HG03095 (cell line): Measurements from ENCODE around the gene CPXM2.
"Not testable (repeated sequence)": the region's sequence is repeated elsewhere in the genome, so short reads cannot be mapped to it uniquely, and the experiment has no call there.

Experiments
- ATAC-seq: cut with Tn5 transposase; IDR thresholded peaks from one replicate; pipeline ENCODE4 v1.9.1; 2021; ENCODE audit warnings: moderate library complexity; ENCODE audit not compliant: unreplicated experiment

The CPXM2 gene

DNA sequence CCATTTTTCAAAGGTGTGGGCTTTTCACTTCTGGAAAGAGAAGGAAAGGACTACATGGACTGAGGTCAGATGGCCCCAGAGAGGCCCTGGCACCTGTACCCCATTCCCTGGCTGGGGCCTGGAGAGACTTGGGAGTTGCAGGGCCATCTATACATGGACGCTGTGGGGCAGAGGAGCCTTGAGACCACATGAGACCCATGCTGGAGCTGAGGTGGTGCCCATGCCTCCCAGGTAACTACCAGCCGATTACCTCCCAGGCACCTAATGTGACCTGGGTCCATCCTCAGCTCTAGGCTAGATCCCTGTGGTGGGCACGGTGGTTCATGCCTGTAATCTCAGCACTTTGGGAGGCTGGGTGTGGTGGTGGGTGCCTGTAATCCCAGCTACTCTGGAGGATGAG is 144.2 kb downstream of the CPXM2 start:
- ATAC-seq: no peak

DNA sequence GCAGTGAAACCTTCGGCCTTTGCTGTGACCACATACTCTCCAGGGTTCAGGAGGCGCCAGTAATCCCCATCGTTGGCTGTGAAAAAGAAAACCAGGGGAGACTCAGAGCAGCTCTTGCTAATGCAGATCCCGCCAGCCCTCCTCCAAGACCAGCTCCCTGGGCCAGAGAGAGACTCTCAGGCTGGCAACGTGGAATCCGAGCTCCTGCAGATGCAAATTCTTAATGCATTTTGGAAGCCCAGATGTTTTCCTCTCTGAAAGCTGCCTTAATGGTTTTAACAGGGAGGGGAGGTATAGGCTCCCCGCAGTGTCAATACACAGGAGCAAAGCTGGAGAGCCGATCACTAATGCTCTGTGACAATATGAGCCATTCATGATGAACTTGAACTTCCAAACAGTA is 144.7 kb downstream of the CPXM2 start:
- ATAC-seq: no peak

DNA sequence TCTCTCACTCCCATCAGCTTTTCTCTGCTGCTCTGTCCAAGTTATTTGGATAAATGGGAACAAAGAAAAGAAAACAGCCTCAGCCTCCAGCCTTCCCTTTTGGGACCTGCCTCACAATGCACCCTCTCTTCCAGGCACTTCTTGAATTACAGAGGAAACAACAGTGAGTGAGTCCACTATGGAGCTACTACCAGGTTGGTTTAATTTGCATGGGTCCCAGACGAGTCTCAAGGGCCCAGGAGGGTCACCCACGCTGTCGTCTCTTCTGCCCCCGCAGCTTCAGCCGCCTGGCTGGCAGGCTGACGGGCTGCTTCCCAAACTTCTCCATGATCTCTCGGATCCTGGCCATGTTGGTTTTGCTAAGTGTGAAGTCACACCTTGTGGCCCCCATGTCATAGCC is 145.1 kb downstream of the CPXM2 start:
- no peak for ATAC-seq

DNA sequence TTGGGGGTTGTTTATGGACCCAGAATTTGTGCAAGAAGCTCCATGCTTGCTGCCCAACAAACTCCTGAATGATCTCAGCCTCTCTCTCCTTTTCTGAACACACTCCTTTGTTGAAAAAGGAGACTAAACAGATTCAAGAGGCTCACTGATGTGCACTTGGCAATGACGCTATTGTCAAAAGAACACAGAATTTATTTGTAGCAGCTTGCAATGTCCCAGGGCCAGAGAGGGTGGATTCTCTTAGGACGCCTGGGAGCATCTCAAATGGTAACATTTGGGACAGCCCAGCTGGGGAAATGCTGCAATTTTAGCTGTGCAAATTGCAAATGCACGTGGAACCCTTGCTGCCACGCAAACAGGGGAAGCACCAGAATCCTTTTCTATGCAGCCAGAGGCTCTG is 145.5 kb downstream of the CPXM2 start:
- no peak for ATAC-seq

DNA sequence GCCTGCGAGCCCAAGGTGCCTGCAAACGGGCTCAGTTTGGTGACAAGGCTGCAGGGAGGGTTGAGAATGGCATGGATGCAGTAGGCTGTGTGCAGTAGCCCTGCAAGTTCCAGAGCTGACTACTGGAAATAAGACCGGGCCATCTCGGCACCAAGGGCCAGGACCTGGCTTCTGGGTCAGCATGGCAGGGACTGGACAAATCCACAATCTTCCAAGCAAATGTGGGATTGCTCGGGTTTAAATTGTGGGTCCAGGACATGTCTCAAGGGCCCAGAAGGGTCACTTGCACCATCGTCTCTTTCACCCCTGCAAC is 147.4 kb downstream of the CPXM2 start:
- ATAC-seq: no peak

DNA sequence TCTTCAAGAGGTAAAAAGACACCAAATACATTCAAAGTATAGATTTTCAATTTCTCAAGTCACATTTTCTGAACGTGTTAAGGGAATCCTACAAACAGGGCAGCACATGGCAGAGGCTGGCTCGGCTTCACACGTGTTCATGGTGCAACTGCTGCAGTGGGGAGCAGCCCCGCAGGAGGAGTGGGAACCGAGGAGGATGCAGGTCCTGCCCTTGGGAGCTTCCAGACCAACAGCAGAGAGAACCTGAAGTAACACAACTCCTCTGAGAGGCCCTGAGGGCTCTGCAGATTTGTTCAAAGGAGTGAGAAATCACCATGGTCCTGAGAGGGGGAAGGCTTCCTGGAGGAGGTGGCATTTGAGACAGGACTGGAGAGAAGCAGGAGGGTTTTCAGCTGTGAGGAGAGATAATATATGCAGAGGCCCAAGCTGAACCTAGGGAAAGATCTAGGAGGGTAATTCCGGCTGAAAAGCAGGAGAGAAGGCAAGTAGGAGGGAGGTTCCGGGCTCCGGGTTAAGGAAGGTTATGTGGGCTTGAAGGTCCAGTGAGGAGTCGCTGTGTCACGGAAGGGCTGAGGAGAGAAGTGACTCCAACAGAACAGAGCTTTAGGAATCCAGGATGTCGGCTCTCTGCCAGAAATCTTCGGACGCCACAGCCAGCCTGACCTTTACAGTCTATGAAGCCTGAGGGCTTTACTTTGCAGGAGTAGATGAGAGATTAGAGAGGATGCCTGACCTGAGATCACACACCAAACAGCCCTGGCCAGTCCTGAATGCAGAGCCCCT is 148.0 kb downstream of the CPXM2 start:
- ATAC-seq: no peak

DNA sequence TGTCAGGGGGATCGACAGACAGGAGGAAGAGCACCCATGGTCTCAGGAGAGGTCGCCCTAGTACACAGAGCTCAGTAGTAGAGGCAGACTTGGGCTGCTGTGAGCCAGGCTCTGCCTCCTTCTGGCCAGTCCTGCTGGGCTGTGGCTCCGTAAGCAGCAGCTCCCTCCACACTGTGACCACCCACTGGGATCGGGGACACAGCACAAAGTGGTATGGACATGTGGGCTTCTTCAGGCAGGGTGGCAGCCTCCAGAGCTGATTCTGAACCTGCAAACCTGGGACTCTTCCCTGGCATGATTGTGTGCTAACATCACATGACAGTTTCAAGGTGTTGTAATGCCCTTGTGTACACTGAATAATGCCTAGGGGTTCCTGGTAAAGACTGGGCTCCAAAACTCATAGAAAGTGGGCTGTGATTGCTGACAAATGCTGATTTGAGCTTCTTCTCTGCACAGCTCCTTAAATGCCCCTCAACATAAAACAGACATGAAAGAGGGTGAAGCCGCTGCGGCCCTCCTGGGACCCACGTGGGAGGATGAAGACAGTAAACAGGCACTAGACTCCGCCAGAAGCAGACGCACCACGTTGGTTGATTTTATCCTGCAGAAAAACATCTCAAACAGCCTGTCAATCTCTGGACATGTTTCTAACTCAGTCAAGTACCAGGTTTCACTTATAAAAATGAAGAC is 148.7 kb downstream of the CPXM2 start:
- no peak for ATAC-seq

DNA sequence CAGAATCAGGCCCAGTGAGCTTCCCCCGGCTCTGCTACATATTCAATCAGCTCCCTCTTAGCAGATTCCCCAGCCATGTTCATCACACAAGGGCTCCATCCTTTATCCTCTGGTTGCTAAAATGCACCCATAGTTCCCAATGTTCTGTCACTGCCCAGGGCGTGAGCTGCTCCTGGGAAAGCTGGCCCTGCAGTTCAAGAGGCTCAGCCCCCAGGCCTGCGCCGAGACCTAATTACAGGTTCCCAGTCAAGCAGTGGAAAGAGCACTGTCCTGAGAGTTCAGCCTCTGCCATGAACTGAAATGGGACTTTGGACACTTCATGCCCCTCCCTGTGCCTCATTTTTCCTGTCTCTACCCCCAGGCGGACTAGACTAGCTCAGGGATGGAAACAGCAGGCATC is 149.9 kb downstream of the CPXM2 start:
- ATAC-seq: no peak

DNA sequence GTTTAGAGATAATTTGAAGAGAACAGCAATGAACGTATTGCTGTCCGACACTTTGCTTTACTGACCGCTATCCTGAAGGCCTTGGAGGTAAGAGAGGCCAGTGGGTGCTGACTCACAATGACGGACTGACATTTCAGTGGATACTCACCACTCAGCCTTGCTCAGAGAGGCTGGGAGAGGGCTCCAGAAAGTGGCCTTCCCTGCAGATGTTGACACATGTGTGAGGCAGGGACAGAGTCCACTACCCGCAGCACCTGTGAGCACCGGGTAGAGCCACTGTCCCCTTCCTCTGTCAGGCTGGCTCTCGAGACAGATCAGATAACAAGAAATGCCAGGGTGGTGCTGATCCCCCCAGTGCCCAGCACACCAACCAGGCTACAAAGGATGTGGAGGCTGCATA is 150.5 kb downstream of the CPXM2 start:
- ATAC-seq: no peak

DNA sequence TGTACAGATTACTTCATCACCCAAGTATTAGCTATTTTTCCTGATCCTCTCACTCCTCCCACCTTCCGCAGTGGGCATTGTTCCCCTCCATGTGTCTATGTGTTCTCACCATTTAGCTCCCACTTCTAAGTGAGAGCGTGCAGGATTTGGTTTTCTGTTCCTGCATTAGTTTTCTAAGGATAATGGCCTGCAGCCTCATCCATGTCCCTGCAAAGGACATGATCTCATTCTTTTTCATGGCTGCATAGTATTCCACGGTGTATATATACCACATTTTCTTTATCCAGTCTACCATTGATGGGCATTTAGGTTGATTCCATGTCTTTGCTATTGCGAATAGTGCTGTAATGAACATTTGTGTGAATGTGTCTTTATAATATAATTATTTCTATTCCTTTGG is 154.7 kb downstream of the CPXM2 start:
- not testable (repeated sequence) for ATAC-seq

DNA sequence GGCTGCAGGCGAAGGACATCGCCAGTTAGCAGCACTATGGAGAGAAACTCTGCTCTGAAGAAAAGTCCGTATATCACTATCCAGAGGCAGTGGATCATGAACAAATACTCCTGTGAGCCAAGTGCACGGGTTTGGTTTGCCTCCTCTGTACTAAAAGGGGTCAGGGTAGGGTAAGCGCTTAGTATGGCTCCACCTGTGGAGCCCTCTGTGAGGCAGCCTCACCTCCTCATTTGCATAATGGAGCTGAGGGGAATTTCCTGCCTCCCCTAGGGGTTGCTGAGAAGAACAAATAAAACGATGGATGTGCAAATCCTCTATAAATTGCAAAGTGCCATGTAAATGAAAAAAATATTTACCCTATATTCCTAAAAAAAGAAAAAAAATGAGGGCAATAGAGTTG is 162.1 kb downstream of the CPXM2 start:
- ATAC-seq: no peak

DNA sequence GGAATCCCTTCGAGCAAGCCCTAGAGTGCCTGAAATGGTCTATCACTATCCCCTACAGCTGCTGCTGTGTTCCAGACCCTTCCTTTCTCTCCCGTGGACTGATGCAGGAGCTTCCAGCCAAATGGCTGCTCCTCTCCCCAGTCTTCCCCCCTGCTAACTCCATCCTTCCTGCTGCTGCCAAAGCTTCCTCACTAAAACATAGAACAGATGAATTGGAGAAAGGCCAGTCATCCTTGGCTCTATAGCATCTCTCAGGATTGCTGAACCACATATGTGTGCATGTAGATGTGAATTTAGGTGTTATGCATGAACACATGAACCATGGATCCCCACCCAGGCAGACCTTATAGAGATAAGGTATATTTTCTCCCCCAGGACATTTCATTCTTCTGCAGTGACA is 164.8 kb downstream of the CPXM2 start:
- no peak for ATAC-seq

DNA sequence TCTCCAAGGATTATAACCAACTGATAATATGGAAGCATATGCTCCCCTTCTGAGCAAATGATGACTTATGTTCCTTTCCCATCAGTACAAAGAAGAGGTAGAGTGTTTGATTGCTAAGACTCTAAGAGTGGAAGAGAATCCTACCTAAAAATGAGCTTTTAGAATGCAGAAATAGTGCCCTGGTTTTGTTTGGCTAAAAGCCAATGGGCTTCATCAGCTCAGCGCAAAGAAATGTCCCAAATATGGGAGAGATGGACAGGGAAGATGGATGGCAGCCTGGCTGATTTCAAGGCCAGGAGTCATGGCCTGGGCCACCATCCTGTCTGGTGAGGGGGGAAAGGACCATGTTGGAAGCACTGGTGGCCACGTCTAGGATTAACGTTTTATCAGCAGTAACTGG is 165.2 kb downstream of the CPXM2 start:
- no peak for ATAC-seq

DNA sequence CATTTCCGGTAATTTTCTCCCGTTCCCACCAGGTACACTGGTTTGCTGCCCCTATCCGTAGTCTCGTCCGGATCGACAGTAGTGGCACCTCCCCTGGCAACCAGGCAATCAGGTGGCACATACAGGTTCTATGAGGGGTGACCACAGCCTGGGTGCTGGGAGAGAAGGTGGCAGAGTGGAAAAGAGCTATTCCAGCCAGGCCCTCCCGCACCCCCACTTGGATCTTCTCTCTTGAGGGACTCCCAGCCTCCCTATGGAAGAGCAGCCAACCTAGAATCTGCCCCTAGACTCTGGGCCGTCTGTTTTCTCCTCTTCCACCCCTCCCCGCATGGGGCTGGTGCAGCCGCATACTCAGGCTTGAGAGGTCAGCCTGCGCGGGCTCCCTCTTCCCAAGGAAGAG is 166.9 kb downstream of the CPXM2 start:
- ATAC-seq: no peak

DNA sequence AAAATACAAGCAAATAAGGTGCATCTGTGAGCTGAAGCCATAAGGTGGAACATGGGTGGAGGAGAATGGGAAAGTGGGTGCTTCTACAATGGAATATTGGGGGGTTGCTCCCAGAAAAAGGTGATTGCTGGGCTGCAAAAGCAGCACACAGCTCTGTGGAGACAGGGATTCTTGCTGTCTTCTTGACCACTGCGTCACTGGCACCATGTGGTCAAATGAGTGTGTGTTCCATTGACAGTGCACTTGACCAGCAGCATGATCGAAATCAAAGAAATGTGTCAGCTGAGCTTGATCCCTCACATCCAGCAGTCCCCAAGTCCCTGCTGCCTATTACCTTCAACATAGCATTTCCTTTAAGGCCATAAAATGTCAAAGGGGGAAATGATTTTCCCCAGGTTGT is 169.3 kb downstream of the CPXM2 start:
- no peak for ATAC-seq

DNA sequence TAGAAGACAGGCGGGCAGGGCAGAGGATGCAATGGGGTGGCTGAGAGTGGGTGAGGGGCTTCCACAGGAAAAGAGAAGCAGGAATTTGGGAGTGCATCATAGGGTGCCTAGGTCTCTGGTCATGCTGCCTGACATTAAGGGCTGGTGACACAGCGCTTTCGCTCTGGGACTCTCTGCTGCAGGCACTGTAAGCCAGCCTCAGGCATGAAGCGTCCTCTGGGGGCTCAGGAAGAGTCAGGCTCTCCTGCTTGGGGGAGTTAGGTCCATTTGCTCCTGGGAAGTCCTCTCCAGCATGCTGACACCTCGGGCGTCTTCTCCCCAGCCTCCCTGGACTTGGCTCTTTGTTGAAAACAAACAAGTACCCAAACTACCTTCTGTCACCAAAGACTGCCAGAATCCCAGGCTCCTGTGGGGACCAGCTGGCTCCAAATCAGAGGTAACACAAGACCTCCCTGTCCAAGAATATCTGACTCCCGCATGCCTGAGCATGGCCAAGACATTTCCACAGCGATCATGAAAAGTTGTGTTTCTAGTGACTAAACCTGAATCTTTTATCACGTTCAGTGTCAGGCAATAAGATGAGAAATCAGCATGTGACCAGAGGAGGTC is 170.1 kb downstream of the CPXM2 start:
- no peak for ATAC-seq

DNA sequence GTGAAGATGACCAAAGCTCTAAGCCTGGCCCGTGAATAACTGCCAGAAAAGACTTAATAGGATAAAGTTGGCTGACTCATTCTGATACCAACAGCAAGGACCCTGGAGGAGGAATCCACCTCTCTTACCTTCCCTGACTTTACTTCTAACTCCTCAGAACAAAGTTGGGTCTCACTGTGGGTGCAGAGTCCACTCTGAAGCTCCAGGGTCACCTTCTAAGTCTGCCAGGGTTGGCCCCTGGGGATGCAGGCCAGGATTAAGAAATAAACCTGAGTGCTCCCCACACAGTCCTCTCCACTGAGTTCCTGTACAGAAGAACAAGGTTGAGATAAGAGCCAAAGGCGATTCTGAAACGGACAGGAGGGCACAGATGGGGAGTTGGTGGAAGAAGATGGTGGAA is 171.1 kb downstream of the CPXM2 start:
- no peak for ATAC-seq

DNA sequence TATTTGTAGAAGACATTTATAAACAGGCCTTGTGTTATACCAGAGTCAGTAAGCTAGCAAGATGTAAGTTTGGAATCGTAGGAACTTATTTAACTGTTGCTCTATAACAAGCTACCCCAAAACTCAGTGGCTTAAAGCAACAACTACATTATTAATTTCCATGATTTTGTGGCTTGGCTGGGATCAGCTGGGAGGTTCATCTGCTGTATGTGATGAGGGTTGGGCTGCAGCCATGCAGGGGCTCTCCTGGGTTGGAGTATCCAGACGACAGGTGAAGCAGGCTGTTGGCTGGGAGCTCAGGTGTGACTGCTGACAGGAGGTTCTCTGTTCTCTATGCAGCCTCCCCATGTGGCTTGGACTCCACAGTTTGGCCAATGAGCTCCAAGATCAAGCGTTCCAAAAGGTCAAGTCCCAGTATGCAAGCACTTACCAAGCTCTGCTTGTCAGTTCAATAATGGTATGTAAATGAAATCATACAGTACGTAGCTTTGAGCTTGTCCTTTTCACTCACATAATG is 173.0 kb downstream of the CPXM2 start:
- no peak for ATAC-seq

DNA sequence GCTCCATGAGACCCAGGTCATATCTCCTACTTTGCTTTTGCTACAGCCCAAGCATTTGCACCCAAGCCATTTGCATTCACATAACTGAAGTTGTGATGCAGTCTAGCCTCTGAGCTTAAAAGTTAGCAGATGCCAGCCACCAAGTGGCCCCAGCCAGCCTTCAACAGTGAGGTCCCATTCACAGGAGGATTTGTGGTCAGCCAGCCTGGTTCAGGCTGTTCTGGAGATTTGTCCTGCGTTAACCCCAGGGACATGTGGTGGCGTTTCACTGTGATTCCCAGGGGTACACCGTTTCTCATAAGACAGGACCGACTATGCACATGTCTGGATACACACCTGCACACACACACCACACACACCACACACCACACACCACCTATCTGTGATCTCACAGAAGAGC is 174.3 kb downstream of the CPXM2 start:
- ATAC-seq: no peak

DNA sequence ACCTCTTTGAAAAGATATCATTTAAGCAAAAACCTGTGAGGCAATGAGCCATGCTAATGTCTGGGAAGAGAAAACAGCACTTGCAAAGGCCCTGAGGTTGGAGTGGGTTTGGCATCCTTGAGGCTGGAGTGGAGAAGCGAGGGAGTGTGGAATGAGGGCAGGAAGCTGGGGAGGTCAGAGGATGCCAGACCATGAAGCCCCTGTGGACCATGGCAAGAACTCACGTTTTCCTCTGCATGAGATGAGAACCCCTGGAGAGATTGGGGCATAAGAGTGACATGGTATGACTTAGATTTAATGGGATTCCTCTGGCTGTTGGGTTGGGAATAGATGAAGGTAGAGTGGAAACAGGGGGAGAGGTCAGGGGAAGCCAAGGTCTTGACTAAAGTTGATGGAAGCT is 176.1 kb downstream of the CPXM2 start:
- ATAC-seq: no peak

DNA sequence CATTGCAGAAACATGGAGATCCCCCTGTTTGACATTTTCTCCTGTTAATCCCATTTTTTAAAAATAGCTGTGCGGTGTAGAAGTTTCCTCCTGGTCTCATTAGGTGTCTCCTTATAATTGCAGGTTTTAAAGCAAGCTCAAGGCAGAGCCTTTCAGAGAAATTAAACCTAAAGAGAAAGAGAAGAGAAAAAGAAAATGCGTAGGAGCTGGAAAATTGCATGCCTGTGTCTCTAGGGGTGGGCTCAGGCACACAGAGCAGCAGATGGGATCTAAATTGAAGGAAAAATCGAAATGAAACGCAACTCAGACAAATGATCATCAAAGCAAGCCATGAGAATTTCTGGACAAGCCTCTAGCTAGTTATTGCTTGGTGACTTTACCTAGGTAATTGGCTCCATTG is 185.4 kb downstream of the CPXM2 start:
- no peak for ATAC-seq

DNA sequence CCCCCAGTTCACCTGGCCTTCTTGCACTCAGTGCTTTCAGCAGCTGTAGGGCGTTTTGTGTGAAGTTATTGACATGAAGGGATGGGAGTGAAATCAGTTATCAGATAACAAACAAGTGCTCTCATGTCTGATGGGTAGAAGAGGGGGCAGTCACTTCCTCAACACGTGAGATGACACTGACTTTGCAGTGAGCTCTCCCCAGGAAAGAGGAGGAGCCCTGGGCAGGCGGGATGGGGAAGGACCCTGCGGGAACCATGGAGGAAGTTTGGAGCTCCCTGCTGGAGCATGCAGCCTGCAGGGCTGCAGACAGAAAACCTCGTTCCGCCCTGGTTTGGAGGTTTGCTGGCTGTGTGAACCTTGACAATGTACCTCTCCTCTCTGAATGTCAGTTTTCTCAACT is 186.8 kb downstream of the CPXM2 start:
- no peak for ATAC-seq
